ENCODE data around the gene RIPOR2.

The RIPOR2 gene

GRCh38 chr6:24831771-24832716 lies 103.7 kb downstream of the RIPOR2 start:
- ChIA-PET CTCF (interaction anchor here (1.0 kb wide), 1 partner anchor 11 kb away, joined by 3 read pairs; no protein-coding TSS in a partner anchor), POLR2A (no interaction called here)
- Histone ChIP-seq H3K4me1 (ENCODE audit: control extremely low read depth in 1 of 4, control insufficient read depth in 4 of 4, insufficient read depth in 4 of 4, low read length in 3 of 4) (no peaks in the 10 kb centered on the region), H3K27ac (ENCODE audit: insufficient read depth in 1 of 2, low read depth in 1 of 2, low read length in 2 of 2, poor library complexity in 1 of 2, severe bottlenecking in 2 of 2) (no peak overlapping the region), H3K27me3 (replicated peaks in 2 of 5; ENCODE audit: control insufficient read depth in 4 of 5, insufficient read depth in 5 of 5, low read length in 4 of 5) (no peaks in the 10 kb centered on the region), H3K4me3 (ENCODE audit: control insufficient read depth in 1 of 7, extremely low read depth in 1 of 7, insufficient read depth in 4 of 7, low read depth in 2 of 7, low read length in 6 of 7) (no peak overlapping the region), H3K9me3 (ENCODE audit: control extremely low read depth in 1 of 5, control insufficient read depth in 4 of 5, insufficient read depth in 2 of 5, low read depth in 1 of 5, low read length in 4 of 5) (peaks cover 0 to 3% (median 0%) of the 10 kb centered on the region in 5 experiments), H3K36me3 (ENCODE audit: control insufficient read depth in 4 of 4, insufficient read depth in 4 of 4, low read length in 3 of 4) (peaks cover 27 to 82% (median 36%) of the 10 kb centered on the region in 4 experiments)
- no peak for DNase-seq
- 97% methylated on average over 10 of the region's 10 CpGs for WGBS (ENCODE audit: insufficient coverage)

GRCh38 chr6:24829657-24830056 lies 106.1 kb downstream of the RIPOR2 start:
- peaks cover 0 to 3% (median 0%) of the 10 kb centered on the region in 5 experiments for H3K9me3 ChIP-seq (ENCODE audit: control extremely low read depth in 1 of 5, control insufficient read depth in 4 of 5, insufficient read depth in 2 of 5, low read depth in 1 of 5, low read length in 4 of 5)
- no peak overlapping the region for H3K4me3 ChIP-seq (ENCODE audit: control insufficient read depth in 1 of 7, extremely low read depth in 1 of 7, insufficient read depth in 4 of 7, low read depth in 2 of 7, low read length in 6 of 7)
- CTCF ChIA-PET: interaction anchor here (1.0 to 1.2 kb wide), 2 partner anchors 53 to 188 kb away, joined by 3 read pairs; no protein-coding TSS in a partner anchor
- POLR2A ChIA-PET: no interaction called here
- no peak overlapping the region for H3K27ac ChIP-seq (ENCODE audit: insufficient read depth in 1 of 2, low read depth in 1 of 2, low read length in 2 of 2, poor library complexity in 1 of 2, severe bottlenecking in 2 of 2)
- H3K27me3 ChIP-seq (replicated peaks in 2 of 5; ENCODE audit: control insufficient read depth in 4 of 5, insufficient read depth in 5 of 5, low read length in 4 of 5): no peaks in the 10 kb centered on the region
- no CpG with 5 or more reads among the region's 3 CpGs for WGBS (ENCODE audit: insufficient coverage)
- no peaks in the 10 kb centered on the region for H3K4me1 ChIP-seq (ENCODE audit: control extremely low read depth in 1 of 4, control insufficient read depth in 4 of 4, insufficient read depth in 4 of 4, low read length in 3 of 4)
- no peak for DNase-seq
- H3K36me3 ChIP-seq (ENCODE audit: control insufficient read depth in 4 of 4, insufficient read depth in 4 of 4, low read length in 3 of 4): peaks cover 30 to 92% (median 37%) of the 10 kb centered on the region in 4 experiments

DNA sequence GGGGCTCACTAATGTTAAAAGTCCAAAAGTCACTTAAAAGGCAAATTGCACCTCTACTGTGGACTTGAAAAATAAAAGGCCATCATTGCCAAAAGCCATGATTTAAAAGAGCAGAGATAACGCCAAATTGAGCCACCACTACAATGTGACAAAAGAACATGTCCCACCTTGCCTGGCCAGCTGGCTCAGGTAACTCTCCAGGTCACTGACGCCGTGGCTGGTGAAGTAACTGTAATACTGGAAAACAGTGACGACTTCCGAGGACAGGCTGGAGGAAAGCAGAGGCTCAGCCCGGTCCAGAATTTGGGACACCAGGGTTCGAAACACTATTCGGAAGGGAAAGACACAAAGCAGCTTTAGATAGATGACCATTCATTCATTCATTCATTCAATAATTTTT lies 107.8 kb downstream of the RIPOR2 start:
- POLR2A ChIA-PET: no interaction called here
- CTCF ChIA-PET: no interaction called here
- peaks cover 26 to 92% (median 43%) of the 10 kb centered on the region in 4 experiments for H3K36me3 ChIP-seq (ENCODE audit: control insufficient read depth in 4 of 4, insufficient read depth in 4 of 4, low read length in 3 of 4)

DNA sequence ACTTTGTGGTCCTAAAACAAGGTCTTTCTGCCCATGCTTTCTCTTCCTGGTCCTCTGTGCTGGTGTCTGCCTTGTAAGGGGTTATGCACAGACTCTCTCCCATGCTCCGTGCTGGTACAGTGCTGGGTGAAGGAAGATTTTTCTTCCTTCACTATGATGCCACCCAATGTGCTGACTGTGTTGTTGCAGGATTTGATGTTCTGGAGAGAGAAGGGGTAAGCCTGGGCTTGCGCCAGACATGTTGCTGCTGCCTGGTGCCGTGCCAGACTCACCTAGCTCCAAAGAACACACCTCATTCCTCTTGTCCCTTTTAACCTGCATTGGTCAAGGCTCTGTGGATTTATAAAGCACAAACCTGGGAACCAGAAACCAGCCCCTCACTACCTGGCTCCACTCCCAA lies 108.6 kb downstream of the RIPOR2 start:
- peaks cover 21 to 88% (median 42%) of the 10 kb centered on the region in 4 experiments for H3K36me3 ChIP-seq (ENCODE audit: control insufficient read depth in 4 of 4, insufficient read depth in 4 of 4, low read length in 3 of 4)
- H3K27me3 ChIP-seq (replicated peaks in 2 of 5; ENCODE audit: control insufficient read depth in 4 of 5, insufficient read depth in 5 of 5, low read length in 4 of 5): no peaks in the 10 kb centered on the region
- POLR2A ChIA-PET: no interaction called here
- CTCF ChIA-PET: no interaction called here
- no peaks in the 10 kb centered on the region for H3K4me1 ChIP-seq (ENCODE audit: control extremely low read depth in 1 of 4, control insufficient read depth in 4 of 4, insufficient read depth in 4 of 4, low read length in 3 of 4)
- no CpG with 5 or more reads among the region's 3 CpGs for WGBS (ENCODE audit: insufficient coverage)
- no peaks in the 10 kb centered on the region for H3K9me3 ChIP-seq (ENCODE audit: control extremely low read depth in 1 of 5, control insufficient read depth in 4 of 5, insufficient read depth in 2 of 5, low read depth in 1 of 5, low read length in 4 of 5)
- no peak overlapping the region for H3K27ac ChIP-seq (ENCODE audit: insufficient read depth in 1 of 2, low read depth in 1 of 2, low read length in 2 of 2, poor library complexity in 1 of 2, severe bottlenecking in 2 of 2)
- DNase-seq: no peak
- no peak overlapping the region for H3K4me3 ChIP-seq (ENCODE audit: control insufficient read depth in 1 of 7, extremely low read depth in 1 of 7, insufficient read depth in 4 of 7, low read depth in 2 of 7, low read length in 6 of 7)

More for the DNA sequence above, 107.8 kb downstream of the RIPOR2 start:
- Histone ChIP-seq H3K27me3 (replicated peaks in 2 of 5; ENCODE audit: control insufficient read depth in 4 of 5, insufficient read depth in 5 of 5, low read length in 4 of 5) (no peaks in the 10 kb centered on the region), H3K9me3 (ENCODE audit: control extremely low read depth in 1 of 5, control insufficient read depth in 4 of 5, insufficient read depth in 2 of 5, low read depth in 1 of 5, low read length in 4 of 5) (no peaks in the 10 kb centered on the region), H3K4me1 (ENCODE audit: control extremely low read depth in 1 of 4, control insufficient read depth in 4 of 4, insufficient read depth in 4 of 4, low read length in 3 of 4) (no peaks in the 10 kb centered on the region), H3K27ac (ENCODE audit: insufficient read depth in 1 of 2, low read depth in 1 of 2, low read length in 2 of 2, poor library complexity in 1 of 2, severe bottlenecking in 2 of 2) (no peak overlapping the region), H3K4me3 (ENCODE audit: control insufficient read depth in 1 of 7, extremely low read depth in 1 of 7, insufficient read depth in 4 of 7, low read depth in 2 of 7, low read length in 6 of 7) (no peak overlapping the region)
- 89% methylated on average over 5 of the region's 8 CpGs for WGBS (ENCODE audit: insufficient coverage)
- DNase-seq: no peak

DNA sequence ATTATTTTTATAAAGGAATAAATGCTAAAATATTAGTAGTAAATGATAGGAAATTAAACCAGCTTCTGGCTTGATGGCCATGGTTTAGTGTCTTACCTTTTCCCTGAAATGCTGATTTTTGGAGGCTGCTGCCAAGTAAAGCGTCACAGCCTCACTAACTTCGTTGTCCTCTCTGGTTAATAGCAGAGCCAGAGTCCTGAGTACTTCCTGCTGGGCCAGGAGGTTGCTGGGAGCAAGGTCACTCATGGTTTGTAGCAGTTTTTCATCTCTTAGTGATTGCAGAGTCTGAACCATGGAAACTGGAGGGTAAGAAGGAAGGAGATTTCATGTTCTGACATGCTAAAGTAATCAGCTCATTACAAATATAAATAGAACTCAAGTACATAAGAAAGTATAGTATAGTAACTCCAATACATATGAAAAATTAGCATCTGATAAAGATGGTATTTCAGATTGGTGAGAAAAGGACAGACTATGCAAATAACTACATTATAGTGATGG lies 110.6 kb downstream of the RIPOR2 start:
- Histone ChIP-seq H3K27me3 (replicated peaks in 2 of 5; ENCODE audit: control insufficient read depth in 4 of 5, insufficient read depth in 5 of 5, low read length in 4 of 5) (no peaks in the 10 kb centered on the region), H3K4me3 (ENCODE audit: control insufficient read depth in 1 of 7, extremely low read depth in 1 of 7, insufficient read depth in 4 of 7, low read depth in 2 of 7, low read length in 6 of 7) (no peak overlapping the region), H3K4me1 (ENCODE audit: control extremely low read depth in 1 of 4, control insufficient read depth in 4 of 4, insufficient read depth in 4 of 4, low read length in 3 of 4) (no peaks in the 10 kb centered on the region), H3K9me3 (ENCODE audit: control extremely low read depth in 1 of 5, control insufficient read depth in 4 of 5, insufficient read depth in 2 of 5, low read depth in 1 of 5, low read length in 4 of 5) (no peaks in the 10 kb centered on the region), H3K27ac (ENCODE audit: insufficient read depth in 1 of 2, low read depth in 1 of 2, low read length in 2 of 2, poor library complexity in 1 of 2, severe bottlenecking in 2 of 2) (no peak overlapping the region), H3K36me3 (ENCODE audit: control insufficient read depth in 4 of 4, insufficient read depth in 4 of 4, low read length in 3 of 4) (peaks cover 22 to 80% (median 33%) of the 10 kb centered on the region in 4 experiments)
- CTCF ChIA-PET: no interaction called here
- 100% methylated on average over 2 of the region's 2 CpGs for WGBS (ENCODE audit: insufficient coverage)
- POLR2A ChIA-PET: no interaction called here
- no peak for DNase-seq

GRCh38 chr6:24824142-24824938 lies 111.4 kb downstream of the RIPOR2 start:
- Histone ChIP-seq H3K27me3 (replicated peaks in 2 of 5; ENCODE audit: control insufficient read depth in 4 of 5, insufficient read depth in 5 of 5, low read length in 4 of 5) (no peaks in the 10 kb centered on the region), H3K4me1 (ENCODE audit: control extremely low read depth in 1 of 4, control insufficient read depth in 4 of 4, insufficient read depth in 4 of 4, low read length in 3 of 4) (no peaks in the 10 kb centered on the region), H3K9me3 (ENCODE audit: control extremely low read depth in 1 of 5, control insufficient read depth in 4 of 5, insufficient read depth in 2 of 5, low read depth in 1 of 5, low read length in 4 of 5) (no peaks in the 10 kb centered on the region), H3K36me3 (ENCODE audit: control insufficient read depth in 4 of 4, insufficient read depth in 4 of 4, low read length in 3 of 4) (peaks cover 16 to 72% (median 34%) of the 10 kb centered on the region in 4 experiments), H3K27ac (ENCODE audit: insufficient read depth in 1 of 2, low read depth in 1 of 2, low read length in 2 of 2, poor library complexity in 1 of 2, severe bottlenecking in 2 of 2) (no peak overlapping the region), H3K4me3 (ENCODE audit: control insufficient read depth in 1 of 7, extremely low read depth in 1 of 7, insufficient read depth in 4 of 7, low read depth in 2 of 7, low read length in 6 of 7) (no peak overlapping the region)
- ChIA-PET CTCF (interaction anchor here (1.5 kb wide), 1 partner anchor 20 kb away, joined by 4 read pairs; no protein-coding TSS in a partner anchor), POLR2A (no interaction called here)
- 100% methylated on average over 3 of the region's 6 CpGs for WGBS (ENCODE audit: insufficient coverage)
- no peak for DNase-seq

All from common myeloid progenitor, CD34-positive (primary cell).